ENCODE results near the gene PPP1R3E.

PPP1R3E gene

GRCh38 chr14:23322568-23323517 is 20.2 kb upstream of the PPP1R3E start:
- no peak for DNase-seq

GRCh38 chr14:23321572-23322547 is 19.2 kb upstream of the PPP1R3E start:
- DNase-seq: no peak

GRCh38 chr14:23320584-23321571 is 18.2 kb upstream of the PPP1R3E start, which contains the start of gene PABPN1:
PABPN1 (plus strand) TSS chr14:23321457; CDS start chr14:23321470, 13 bp downstream.
- DNase-seq: peak; percentile 99

GRCh38 chr14:23319746-23320583 is 17.3 kb upstream of the PPP1R3E start:
- no peak for DNase-seq

- no peak for DNase-seq
These were observed 13.6 kb upstream of the PPP1R3E start for GRCh38 chr14:23316300-23316699.

- no peak for DNase-seq
These were observed 7.9 kb upstream of the PPP1R3E start for GRCh38 chr14:23310546-23310945.

GRCh38 chr14:23308721-23309445 is 6.2 kb upstream of the PPP1R3E start:
- no peak for DNase-seq

GRCh38 chr14:23307687-23308644 is 5.3 kb upstream of the PPP1R3E start:
- DNase-seq: no peak

- no peak for DNase-seq
These were observed 4.5 kb upstream of the PPP1R3E start for GRCh38 chr14:23307146-23307530.

GRCh38 chr14:23306412-23307145 is 3.9 kb upstream of the PPP1R3E start, which contains the start of gene BCL2L2:
BCL2L2 (plus strand) TSS chr14:23306833; CDS start chr14:23307768, 935 bp downstream.
- DNase-seq: peak; percentile 86

GRCh38 chr14:23301969-23302289 is 730 bp downstream of the PPP1R3E start:
- DNase-seq: no peak

GRCh38 chr14:23301288-23301968 is 1.2 kb downstream of the PPP1R3E start:
- peak; percentile 100 for DNase-seq

- DNase-seq: no peak
These were observed 1.9 kb downstream of the PPP1R3E start for GRCh38 chr14:23300687-23301223.

GRCh38 chr14:23299986-23300686 is 2.5 kb downstream of the PPP1R3E start:
- no peak for DNase-seq

GRCh38 chr14:23299211-23299957 is 3.3 kb downstream of the PPP1R3E start:
- DNase-seq: no peak
